ENCODE results near the gene POLA2. TPM values are rescaled to one million over a fixed set of nuclear protein-coding genes. Genes with fewer than 3 reads are reported as not detected.
A peak's percentile ranks its signal among the peaks of the same experiment; 100 is the strongest.
"Not testable (repeated sequence)": the region's sequence is repeated elsewhere in the genome, so short reads cannot be mapped to it uniquely, and the experiment has no call there.

POLA2 gene
- total RNA-seq, 2 experiments from 2014 or later, result 62.9 to 66.9 TPM

GRCh38 chr11:65243797-65244196, 18.0 kb upstream of the POLA2 start:
- CTCF ChIA-PET, result interaction anchor here (2.4 kb wide), 1 partner anchor 72 kb away, joined by 11 read pairs; no protein-coding TSS in a partner anchor
- POLR2A ChIA-PET, result no interaction called here
- Mint-ChIP-seq H3K4me1 (ENCODE audit: low read depth) (no peaks in the 10 kb centered on the region), H3K27ac (no peak overlapping the region), H3K9me3 (peaks cover 14% of the 10 kb centered on the region), H3K27me3 (no peaks in the 10 kb centered on the region), H3K4me3 (no peak overlapping the region), H3K36me3 (no peaks in the 10 kb centered on the region)
- intact Hi-C loops (cut with micrococcal nuclease), result no loop called here
- DNase-seq, result no peak

- POLR2A ChIA-PET; intact Hi-C loops (cut with micrococcal nuclease); H3K4me3 Mint-ChIP-seq; H3K36me3 Mint-ChIP-seq; H3K27me3 Mint-ChIP-seq; H3K27ac Mint-ChIP-seq; DNase-seq; H3K4me1 Mint-ChIP-seq (ENCODE audit: low read depth): not testable (repeated sequence)
- CTCF ChIA-PET, result interaction anchor here (0.7 to 2.4 kb wide), 3 partner anchors 9 to 85 kb away, joined by 3 to 11 read pairs (median 5); no protein-coding TSS in a partner anchor
- H3K9me3 Mint-ChIP-seq, result peaks cover 14% of the 10 kb centered on the region
Observed at GRCh38 chr11:65245046-65245445, 16.7 kb upstream of the POLA2 start.

- H3K4me3 Mint-ChIP-seq, result no peak overlapping the region
- POLR2A ChIA-PET, result no interaction called here
- CTCF ChIA-PET, result interaction anchor here (0.6 kb wide), 1 partner anchor 556 kb away, joined by 3 read pairs; no protein-coding TSS in a partner anchor
Observed at GRCh38 chr11:65246506-65246905, 15.3 kb upstream of the POLA2 start.

GRCh38 chr11:65248184-65248710, 13.5 kb upstream of the POLA2 start:
- intact Hi-C loops (cut with micrococcal nuclease); H3K27ac Mint-ChIP-seq; H3K36me3 Mint-ChIP-seq; H3K4me3 Mint-ChIP-seq; H3K9me3 Mint-ChIP-seq; DNase-seq; H3K4me1 Mint-ChIP-seq (ENCODE audit: low read depth); POLR2A ChIA-PET; H3K27me3 Mint-ChIP-seq: not testable (repeated sequence)
- CTCF ChIA-PET, result interaction anchor here (0.7 to 1.5 kb wide), 5 partner anchors 14 to 84 kb away, joined by 3 to 6 read pairs (median 4); partner anchors contain the start of gene POLA2

More at GRCh38 chr11:65246506-65246905, 15.3 kb upstream of the POLA2 start:
- H3K9me3 Mint-ChIP-seq, result peaks cover 14% of the 10 kb centered on the region
- no peak overlapping the region for H3K27ac Mint-ChIP-seq
- H3K27me3 Mint-ChIP-seq, result no peaks in the 10 kb centered on the region
- no peak for DNase-seq
- no peaks in the 10 kb centered on the region for H3K4me1 Mint-ChIP-seq (ENCODE audit: low read depth)
- intact Hi-C loops (cut with micrococcal nuclease), result no loop called here
- H3K36me3 Mint-ChIP-seq, result no peaks in the 10 kb centered on the region

GRCh38 chr11:65251476-65251875, 10.3 kb upstream of the POLA2 start:
- Mint-ChIP-seq H3K27ac (no peak overlapping the region), H3K27me3 (peaks cover 5% of the 10 kb centered on the region), H3K9me3 (no peaks in the 10 kb centered on the region), H3K36me3 (no peaks in the 10 kb centered on the region), H3K4me1 (ENCODE audit: low read depth) (peaks cover 2% of the 10 kb centered on the region), H3K4me3 (no peak overlapping the region)
- DNase-seq, result no peak
- POLR2A ChIA-PET, result interaction anchor here (0.9 kb wide), 1 partner anchor 70 kb away, joined by 3 read pairs; the partner anchor contains the start of gene CAPN1
- intact Hi-C loops (cut with micrococcal nuclease), result no loop called here
- CTCF ChIA-PET, result interaction anchor here (0.9 to 3.7 kb wide), 7 partner anchors 11 to 80 kb away, joined by 3 to 21 read pairs (median 6); partner anchors contain the start of genes CDC42EP2 and POLA2

GRCh38 chr11:65254724-65255123, 7.0 kb upstream of the POLA2 start:
- no peaks in the 10 kb centered on the region for H3K9me3 Mint-ChIP-seq
- H3K36me3 Mint-ChIP-seq, result no peaks in the 10 kb centered on the region
- H3K27me3 Mint-ChIP-seq, result peaks cover 5% of the 10 kb centered on the region
- intact Hi-C loops (cut with micrococcal nuclease), result no loop called here
- no peak overlapping the region for H3K4me3 Mint-ChIP-seq
- DNase-seq, result no peak
- H3K4me1 Mint-ChIP-seq (ENCODE audit: low read depth), result peaks cover 2% of the 10 kb centered on the region
- H3K27ac Mint-ChIP-seq, result no peak overlapping the region
- ChIA-PET POLR2A (interaction anchor here (0.6 kb wide), 2 partner anchors 65 to 132 kb away, joined by 3 read pairs; no protein-coding TSS in a partner anchor), CTCF (no interaction called here)

- DNase-seq, result no peak
- Mint-ChIP-seq H3K27ac (no peak overlapping the region), H3K9me3 (no peaks in the 10 kb centered on the region), H3K4me3 (no peak overlapping the region), H3K36me3 (peaks cover 13% of the 10 kb centered on the region), H3K4me1 (ENCODE audit: low read depth) (peaks cover 20% of the 10 kb centered on the region), H3K27me3 (no peaks in the 10 kb centered on the region)
- CTCF ChIA-PET, result interaction anchor here (1.0 to 1.3 kb wide), 3 partner anchors 9 to 78 kb away, joined by 3 to 6 read pairs (median 3); partner anchors contain the start of gene CAPN1
- intact Hi-C loops (cut with micrococcal nuclease), result no loop called here
- POLR2A ChIA-PET, result no interaction called here
Observed at GRCh38 chr11:65258988-65259387, 2.8 kb upstream of the POLA2 start.

- intact Hi-C loops (cut with micrococcal nuclease), result loop anchor here (2.0 to 10.0 kb wide), 3 partner anchors 74 to 254 kb away; partner anchors contain the start of gene SYVN1
- H3K27ac Mint-ChIP-seq, result no peak overlapping the region
- CTCF ChIA-PET, result interaction anchor here (1.2 kb wide), 1 partner anchor 55 kb away, joined by 3 read pairs; the partner anchor contains the start of gene CDC42EP2
Observed at GRCh38 chr11:65260302-65260701, 1.5 kb upstream of the POLA2 start.

GRCh38 chr11:65260756-65261590, 789 bp upstream of the POLA2 start:
- Mint-ChIP-seq H3K27ac (peak overlapping the region; percentile 94), H3K4me3 (peak overlapping the region; percentile 94), H3K4me1 (ENCODE audit: low read depth) (peaks cover 33% of the 10 kb centered on the region), H3K27me3 (no peaks in the 10 kb centered on the region), H3K9me3 (no peaks in the 10 kb centered on the region), H3K36me3 (peaks cover 28% of the 10 kb centered on the region)
- POLR2A ChIA-PET, result interaction anchor here (1.0 to 2.2 kb wide), 11 partner anchors 9 to 629 kb away, joined by 3 to 23 read pairs (median 6); partner anchors contain the start of genes CAPN1, CDC42EP2, DPF2 and NEAT1
- CTCF ChIA-PET, result interaction anchor here (0.8 to 2.6 kb wide), 9 partner anchors 11 to 246 kb away, joined by 3 to 22 read pairs (median 9); partner anchors contain the start of gene CDC42EP2
- no peak for DNase-seq
- intact Hi-C loops (cut with micrococcal nuclease), result loop anchor here (1.0 to 10.0 kb wide), 4 partner anchors 74 to 254 kb away; partner anchors contain the start of genes CAPN1 and SYVN1

More at GRCh38 chr11:65260302-65260701, 1.5 kb upstream of the POLA2 start:
- Mint-ChIP-seq H3K36me3 (peaks cover 21% of the 10 kb centered on the region), H3K27me3 (no peaks in the 10 kb centered on the region), H3K4me3 (no peak overlapping the region), H3K4me1 (ENCODE audit: low read depth) (peaks cover 27% of the 10 kb centered on the region), H3K9me3 (no peaks in the 10 kb centered on the region)
- POLR2A ChIA-PET, result no interaction called here
- DNase-seq, result no peak

- peaks cover 36% of the 10 kb centered on the region for H3K4me1 Mint-ChIP-seq (ENCODE audit: low read depth)
- no peak for DNase-seq
Observed at GRCh38 chr11:65262381-65262680, 569 bp downstream of the POLA2 start.

GRCh38 chr11:65262776-65263175, 1.0 kb downstream of the POLA2 start:
- peaks cover 36% of the 10 kb centered on the region for H3K4me1 Mint-ChIP-seq (ENCODE audit: low read depth)

More at GRCh38 chr11:65262381-65262680, 569 bp downstream of the POLA2 start:
- Mint-ChIP-seq H3K36me3 (peaks cover 34% of the 10 kb centered on the region), H3K27me3 (no peaks in the 10 kb centered on the region), H3K27ac (peak overlapping the region; percentile 94), H3K4me3 (peak overlapping the region; percentile 94), H3K9me3 (no peaks in the 10 kb centered on the region)
- CTCF ChIA-PET, result interaction anchor here (0.9 to 2.6 kb wide), 13 partner anchors 12 to 248 kb away, joined by 3 to 22 read pairs (median 6); partner anchors contain the start of genes CAPN1, CDC42EP2 and DPF2
- intact Hi-C loops (cut with micrococcal nuclease), result loop anchor here (10.0 kb wide), 2 partner anchors 128 to 252 kb away; partner anchors contain the start of gene SYVN1
- POLR2A ChIA-PET, result interaction anchor here (0.9 to 2.2 kb wide), 20 partner anchors 8 to 627 kb away, joined by 3 to 23 read pairs (median 4); partner anchors contain the start of genes CAPN1, CDC42EP2, DPF2 and FAU

More at GRCh38 chr11:65262776-65263175, 1.0 kb downstream of the POLA2 start:
- ChIA-PET POLR2A (interaction anchor here (0.9 to 2.2 kb wide), 14 partner anchors 8 to 238 kb away, joined by 3 to 23 read pairs (median 4); partner anchors contain the start of genes CAPN1, CDC42EP2, DPF2 and FAU), CTCF (interaction anchor here (1.0 to 2.6 kb wide), 12 partner anchors 12 to 83 kb away, joined by 3 to 22 read pairs (median 6); partner anchors contain the start of genes CAPN1, CDC42EP2 and DPF2)
- Mint-ChIP-seq H3K9me3 (no peaks in the 10 kb centered on the region), H3K4me3 (peak overlapping the region; percentile 94), H3K27me3 (no peaks in the 10 kb centered on the region), H3K36me3 (peaks cover 34% of the 10 kb centered on the region), H3K27ac (peak overlapping the region; percentile 94)
- peak; percentile 19 for DNase-seq
- intact Hi-C loops (cut with micrococcal nuclease), result loop anchor here (10.0 kb wide), 2 partner anchors 128 to 252 kb away; partner anchors contain the start of gene SYVN1

All from activated CD4-positive, alpha-beta memory T cell treated with anti-CD3 and anti-CD28 coated beads for 36 hours (primary cell).